AG04449 (cell line): ENCODE measurements around the gene MNT.

Experiments used
- CTCF ChIA-PET: fragments of 350-600 bp; formaldehyde crosslinking; extraction: SDS; loops from one replicate; lab custom pipeline; 2021; ENCODE audit warnings: antibody characterized with exemption; lab: Yijun Ruan, JAX
- POLR2A ChIA-PET: fragments of 400-600, 350-600 bp; formaldehyde crosslinking; extraction: SDS; loops from one replicate; lab custom pipeline; 2020; ENCODE audit warnings: antibody characterized with exemption, inconsistent platforms; lab: Yijun Ruan, JAX
- DNase-seq: peaks from one replicate; pipeline ENCODE4 v3.0.0-alpha.2; 2010; ENCODE audit warnings: low read depth, low spot score
- H3K4me3 ChIP-seq: 2 replicates; pipeline ENCODE4 v1.5.1; 2011; ENCODE audit warnings: low read depth, mild to moderate bottlenecking, control low read depth, low read length
- TF ChIP-seq, protein P1 (sequence below): IDR thresholded peaks from one replicate; pipeline ENCODE4 v1.5.1; 2011; ENCODE audit warnings: mild to moderate bottlenecking, moderate library complexity, low read length, control low read depth, inconsistent platforms; ENCODE audit not compliant: insufficient read depth; ENCODE audit errors: missing control alignments

The MNT gene

DNA sequence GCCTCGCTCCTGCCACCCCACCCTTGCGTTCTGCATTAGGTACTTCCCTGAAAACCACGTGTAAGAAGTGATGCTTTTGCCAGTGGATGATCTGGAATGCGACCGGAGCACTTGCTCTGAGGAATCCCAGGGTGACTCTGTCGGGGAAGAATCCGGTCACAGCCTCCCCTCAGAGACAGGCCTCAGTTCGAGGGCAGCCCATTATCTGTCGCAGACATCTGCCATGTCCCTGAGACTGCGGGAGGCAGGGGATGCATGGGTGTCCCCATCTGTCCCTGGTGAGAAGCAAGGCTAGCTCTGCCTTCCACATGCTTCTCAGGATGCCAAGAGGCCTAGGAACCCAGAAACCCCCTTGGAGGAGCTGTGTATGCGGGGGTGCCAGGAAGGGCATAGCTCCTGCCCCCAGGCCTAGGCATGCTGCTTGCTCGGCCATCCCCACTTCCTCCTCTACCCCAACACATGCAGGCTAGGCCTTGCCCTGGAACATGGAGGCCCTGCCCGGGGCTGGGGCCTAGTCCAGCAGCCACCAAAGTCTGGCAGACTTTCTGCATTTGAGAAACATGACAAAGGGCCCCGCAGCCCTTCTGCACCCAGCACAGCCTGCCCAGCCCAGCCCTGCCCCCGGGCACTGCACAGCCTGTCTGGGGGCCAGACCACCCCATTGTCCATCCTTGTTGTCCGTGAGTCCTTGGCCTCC lies 20.5 kb downstream of the MNT start:
- TF ChIP-seq, protein P1, sequence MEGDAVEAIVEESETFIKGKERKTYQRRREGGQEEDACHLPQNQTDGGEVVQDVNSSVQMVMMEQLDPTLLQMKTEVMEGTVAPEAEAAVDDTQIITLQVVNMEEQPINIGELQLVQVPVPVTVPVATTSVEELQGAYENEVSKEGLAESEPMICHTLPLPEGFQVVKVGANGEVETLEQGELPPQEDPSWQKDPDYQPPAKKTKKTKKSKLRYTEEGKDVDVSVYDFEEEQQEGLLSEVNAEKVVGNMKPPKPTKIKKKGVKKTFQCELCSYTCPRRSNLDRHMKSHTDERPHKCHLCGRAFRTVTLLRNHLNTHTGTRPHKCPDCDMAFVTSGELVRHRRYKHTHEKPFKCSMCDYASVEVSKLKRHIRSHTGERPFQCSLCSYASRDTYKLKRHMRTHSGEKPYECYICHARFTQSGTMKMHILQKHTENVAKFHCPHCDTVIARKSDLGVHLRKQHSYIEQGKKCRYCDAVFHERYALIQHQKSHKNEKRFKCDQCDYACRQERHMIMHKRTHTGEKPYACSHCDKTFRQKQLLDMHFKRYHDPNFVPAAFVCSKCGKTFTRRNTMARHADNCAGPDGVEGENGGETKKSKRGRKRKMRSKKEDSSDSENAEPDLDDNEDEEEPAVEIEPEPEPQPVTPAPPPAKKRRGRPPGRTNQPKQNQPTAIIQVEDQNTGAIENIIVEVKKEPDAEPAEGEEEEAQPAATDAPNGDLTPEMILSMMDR: no peak
- no peak overlapping the region for H3K4me3 ChIP-seq
- no peak for DNase-seq
- ChIA-PET POLR2A (no interaction called here), CTCF (interaction anchor here (0.5 to 11.8 kb wide), 9 partner anchors 11 to 53 kb away, joined by 3 to 871 read pairs (median 13); partner anchors contain the start of gene TSR1)

DNA sequence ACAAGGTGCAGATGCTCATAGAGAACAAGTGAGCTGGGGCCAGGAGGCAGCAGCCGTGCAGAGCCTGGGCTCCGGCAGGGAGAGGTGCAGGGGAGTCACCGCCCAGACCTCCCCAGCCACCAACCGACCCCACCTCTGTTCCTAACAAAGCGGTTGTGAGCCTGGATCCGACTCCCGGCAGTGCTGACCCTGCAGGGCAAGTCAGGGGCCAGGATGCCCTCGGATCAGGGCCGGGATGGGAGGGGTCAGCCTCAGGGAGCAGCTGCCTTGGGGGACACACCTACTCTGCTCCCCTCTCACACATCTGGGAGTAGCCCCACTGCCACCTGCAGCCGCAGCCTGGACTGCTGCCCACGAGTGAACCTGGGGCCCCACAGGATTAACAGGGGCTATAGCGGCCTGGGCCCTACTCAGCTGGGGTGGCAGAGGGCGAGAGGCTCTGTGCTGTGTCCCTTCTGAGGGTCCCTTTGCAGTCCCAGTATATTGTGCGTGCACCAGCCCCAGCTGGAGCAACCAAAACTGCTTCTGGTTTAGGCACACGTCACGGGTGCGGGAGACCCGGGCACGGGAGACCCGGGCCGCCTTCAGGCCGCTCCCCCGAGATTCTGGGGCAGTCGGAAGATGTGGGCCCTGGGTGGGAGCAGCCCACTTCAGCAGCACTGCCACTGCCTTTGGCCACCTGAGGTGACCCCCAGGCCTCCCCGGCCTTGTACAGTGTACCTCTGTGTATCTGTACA lies 21.2 kb downstream of the MNT start:
- CTCF ChIA-PET: interaction anchor here (0.5 to 11.8 kb wide), 6 partner anchors 10 to 54 kb away, joined by 3 to 871 read pairs (median 43); no protein-coding TSS in a partner anchor
- POLR2A ChIA-PET: no interaction called here
- no peak for DNase-seq
- H3K4me3 ChIP-seq: no peak overlapping the region
- TF ChIP-seq, protein P1: no peak

DNA sequence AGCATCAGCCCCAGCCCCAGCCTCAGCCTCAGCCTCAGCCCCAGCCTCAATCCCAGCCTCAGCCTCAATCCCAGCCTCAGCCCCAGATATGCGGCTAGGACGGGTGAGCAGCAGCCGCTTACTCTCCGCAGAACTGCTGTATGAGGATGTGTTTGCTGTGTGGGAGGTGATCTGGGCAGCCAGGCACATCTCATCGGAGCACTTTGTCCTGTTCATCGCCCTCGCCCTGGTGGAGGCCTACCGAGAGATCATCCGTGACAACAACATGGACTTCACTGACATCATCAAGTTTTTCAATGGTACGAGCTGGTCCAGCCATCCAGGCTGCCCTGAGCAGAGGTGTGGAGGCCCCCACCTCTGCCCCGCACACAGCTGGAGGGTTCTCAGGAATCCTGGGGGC lies 22.0 kb downstream of the MNT start:
- CTCF ChIA-PET: interaction anchor here (6.2 to 11.8 kb wide), 3 partner anchors 9 to 35 kb away, joined by 63 to 871 read pairs (median 91); no protein-coding TSS in a partner anchor
- POLR2A ChIA-PET: no interaction called here
- no peak overlapping the region for H3K4me3 ChIP-seq
- DNase-seq: no peak
- TF ChIP-seq, protein P1: no peak

DNA sequence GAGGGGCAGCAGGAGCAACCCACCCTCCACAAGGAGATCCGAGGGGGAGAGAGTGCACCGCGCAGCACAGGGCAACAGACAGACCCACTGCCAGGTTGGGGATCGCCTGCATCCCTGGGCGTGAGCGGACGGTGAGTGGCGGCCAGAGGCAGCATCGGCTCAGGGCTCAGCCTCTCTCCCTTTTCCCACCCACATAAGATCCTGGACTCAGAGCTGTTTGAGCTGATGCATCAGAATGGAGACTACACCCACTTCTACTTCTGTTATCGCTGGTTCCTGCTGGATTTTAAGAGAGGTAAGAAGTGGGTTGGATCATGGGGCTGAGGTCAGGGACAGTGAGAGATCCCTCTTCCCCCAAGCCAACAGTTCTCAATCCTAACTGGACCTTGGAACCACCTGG lies 23.2 kb downstream of the MNT start:
- ChIA-PET CTCF (interaction anchor here (11.8 kb wide), 1 partner anchor 36 kb away, joined by 871 read pairs; no protein-coding TSS in a partner anchor), POLR2A (no interaction called here)
- H3K4me3 ChIP-seq: no peak overlapping the region
- TF ChIP-seq, protein P1: no peak
- no peak for DNase-seq

DNA sequence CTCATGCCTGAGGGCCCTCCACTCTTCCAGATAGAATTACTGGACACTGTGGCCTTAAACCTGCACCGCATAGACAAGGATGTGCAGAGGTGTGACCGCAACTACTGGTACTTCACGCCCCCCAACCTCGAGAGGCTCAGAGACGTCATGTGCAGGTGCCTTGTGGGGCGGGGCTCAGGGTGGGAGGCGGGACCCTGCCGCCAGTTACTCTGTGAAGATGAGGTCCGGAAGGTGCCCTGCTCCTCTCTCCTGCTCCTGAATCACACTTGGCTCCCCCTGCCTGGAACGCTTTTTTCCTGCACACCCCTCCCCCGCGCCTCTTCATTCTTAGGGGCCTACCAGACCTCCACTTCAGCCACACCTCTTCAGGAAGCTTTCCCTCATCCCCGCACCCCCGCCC lies 24.8 kb downstream of the MNT start:
- H3K4me3 ChIP-seq: no peak overlapping the region
- POLR2A ChIA-PET: no interaction called here
- TF ChIP-seq, protein P1: no peak
- CTCF ChIA-PET: interaction anchor here (1.2 to 9.8 kb wide), 2 partner anchors 8 to 41 kb away, joined by 4 to 74 read pairs; no protein-coding TSS in a partner anchor
- no peak for DNase-seq

DNA sequence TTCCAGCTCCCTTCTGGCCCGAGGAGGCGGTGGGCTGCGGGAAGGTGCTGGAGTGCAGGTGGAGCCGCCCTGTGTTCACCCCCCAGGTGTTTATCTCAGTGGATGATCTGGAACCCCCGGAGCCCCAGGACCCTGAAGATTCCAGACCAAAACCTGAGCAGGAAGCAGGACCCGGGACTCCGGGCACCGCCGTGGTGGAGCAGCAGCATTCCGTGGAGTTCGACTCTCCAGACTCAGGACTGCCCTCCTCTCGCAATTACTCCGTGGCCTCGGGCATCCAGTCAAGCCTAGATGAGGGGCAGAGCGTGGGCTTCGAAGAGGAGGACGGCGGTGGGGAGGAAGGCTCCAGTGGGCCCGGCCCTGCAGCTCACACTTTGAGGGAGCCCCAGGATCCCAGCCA lies 25.5 kb downstream of the MNT start:
- POLR2A ChIA-PET: no interaction called here
- TF ChIP-seq, protein P1: no peak
- CTCF ChIA-PET: interaction anchor here (9.8 kb wide), 1 partner anchor 42 kb away, joined by 74 read pairs; no protein-coding TSS in a partner anchor

More for the DNA sequence above, 25.5 kb downstream of the MNT start:
- DNase-seq: no peak
- no peak overlapping the region for H3K4me3 ChIP-seq
